HG03378 (cell line): ENCODE data around the gene F2.
"Not testable (repeated sequence)": the region's sequence is repeated elsewhere in the genome, so short reads cannot be mapped to it uniquely, and the experiment has no call there.

Experiments used
- ATAC-seq: cut with Tn5 transposase; IDR thresholded peaks from one replicate; pipeline ENCODE4 v1.9.1; 2021; ENCODE audit warnings: mild to moderate bottlenecking, moderate library complexity; ENCODE audit not compliant: unreplicated experiment

The F2 gene

GRCh38 chr11:46684367-46684766 lies 34.6 kb upstream of the F2 start:
- ATAC-seq: no peak

- no peak for ATAC-seq
Measured at GRCh38 chr11:46686886-46687795, 31.9 kb upstream of the F2 start.

GRCh38 chr11:46690702-46691101 lies 28.3 kb upstream of the F2 start:
- ATAC-seq: no peak

- no peak for ATAC-seq
Measured at GRCh38 chr11:46692450-46692849, 26.6 kb upstream of the F2 start.

- ATAC-seq: no peak
Measured at GRCh38 chr11:46693597-46694012, 25.4 kb upstream of the F2 start.

GRCh38 chr11:46694072-46694471 lies 24.9 kb upstream of the F2 start:
- ATAC-seq: no peak

- ATAC-seq: no peak
Measured at GRCh38 chr11:46694607-46695006, 24.4 kb upstream of the F2 start.

GRCh38 chr11:46695345-46696211 lies 23.4 kb upstream of the F2 start:
- ATAC-seq: no peak

GRCh38 chr11:46696212-46696558 lies 22.8 kb upstream of the F2 start:
- ATAC-seq: no peak

- ATAC-seq: no peak
Measured at GRCh38 chr11:46697303-46697702, 21.7 kb upstream of the F2 start.

- ATAC-seq: no peak
Measured at GRCh38 chr11:46697723-46698122, 21.3 kb upstream of the F2 start.

GRCh38 chr11:46698597-46698996 lies 20.4 kb upstream of the F2 start:
- ATAC-seq: no peak

GRCh38 chr11:46700241-46701077 lies 18.6 kb upstream of the F2 start, which contains the start of the genes ARHGAP1 and ZNF408:
Gene ARHGAP1, minus strand, starts transcription at chr11:46700619. Its CDS starts 4,512 bp downstream, at chr11:46696107.
Gene ZNF408, plus strand, starts transcription at chr11:46701031. Its CDS starts 17 bp downstream, at chr11:46701048.
- peak; percentile 91 for ATAC-seq

GRCh38 chr11:46701078-46701654 lies 17.8 kb upstream of the F2 start:
- no peak for ATAC-seq

GRCh38 chr11:46705070-46705688 lies 13.8 kb upstream of the F2 start:
- ATAC-seq: no peak

- ATAC-seq: no peak
Measured at GRCh38 chr11:46706886-46707285, 12.1 kb upstream of the F2 start.

GRCh38 chr11:46709351-46709750 lies 9.7 kb upstream of the F2 start:
- not testable (repeated sequence) for ATAC-seq

- ATAC-seq: no peak
Measured at GRCh38 chr11:46710821-46711269, 8.2 kb upstream of the F2 start.

GRCh38 chr11:46711303-46711702 lies 7.7 kb upstream of the F2 start:
- no peak for ATAC-seq
